Mesendoderm (in vitro differentiated cells): ENCODE data around the gene UMPS.

Source experiments
- DNase-seq: peaks from one replicate; pipeline ENCODE4 v3.0.0; 2013
- H2AK5ac ChIP-seq: 2 replicates; pipeline ENCODE4 v1.6.1; 2013; ENCODE audit warnings: low read length, inconsistent platforms
- H2BK120ac ChIP-seq: 2 replicates; pipeline ENCODE4 v1.6.1; 2013; ENCODE audit warnings: low read depth, mild to moderate bottlenecking, low read length, moderate library complexity, mixed read lengths
- H2BK15ac ChIP-seq: replicated peaks from 2 replicates; pipeline ENCODE4 v1.6.1; 2013; ENCODE audit warnings: low read depth, mild to moderate bottlenecking, moderate library complexity
- H2BK5ac ChIP-seq: 2 replicates; pipeline ENCODE4 v1.6.1; 2013; ENCODE audit warnings: low read length, inconsistent platforms
- H3K18ac ChIP-seq: 2 replicates; pipeline ENCODE4 v1.6.1; 2013; ENCODE audit warnings: mild to moderate bottlenecking, low read length, mixed read lengths
- H3K23ac ChIP-seq: one replicate; pipeline ENCODE4 v1.6.1; 2013; ENCODE audit warnings: low read length
- H3K27ac ChIP-seq: 2 replicates; pipeline ENCODE4 v1.5.1; 2013; ENCODE audit warnings: low read depth, mild to moderate bottlenecking, inconsistent platforms, low read length, moderate library complexity
- H3K27me3 ChIP-seq: 2 replicates; pipeline ENCODE4 v1.6.1; 2013; ENCODE audit warnings: low read length, control low read depth, mild to moderate bottlenecking, inconsistent platforms; ENCODE audit not compliant: insufficient read depth, poor library complexity
- H3K36me3 ChIP-seq: 2 replicates; pipeline ENCODE4 v1.6.1; 2013; ENCODE audit warnings: low read length, inconsistent platforms; ENCODE audit not compliant: control insufficient read depth, insufficient read depth
- H3K4ac ChIP-seq: one replicate; pipeline ENCODE4 v1.6.1; 2013; ENCODE audit warnings: low read depth, mild to moderate bottlenecking, low read length, moderate library complexity
- H3K4me1 ChIP-seq: 2 replicates; pipeline ENCODE4 v1.6.1; 2013; ENCODE audit warnings: low read depth, low read length, inconsistent platforms; ENCODE audit not compliant: control insufficient read depth
- H3K4me2 ChIP-seq: 2 replicates; pipeline ENCODE4 v1.6.1; 2013; ENCODE audit warnings: low read length
- H3K4me3 ChIP-seq: 2 replicates; pipeline ENCODE4 v1.5.1; 2013; ENCODE audit warnings: mild to moderate bottlenecking, low read length
- H3K56ac ChIP-seq: one replicate; pipeline ENCODE4 v1.6.1; 2013; ENCODE audit warnings: low read length
- H3K79me1 ChIP-seq: 2 replicates; pipeline ENCODE4 v1.6.1; 2013; ENCODE audit warnings: low read length, inconsistent platforms
- H3K79me2 ChIP-seq: 2 replicates; pipeline ENCODE4 v1.6.1; 2013; ENCODE audit warnings: mild to moderate bottlenecking, low read length; ENCODE audit not compliant: control insufficient read depth, insufficient read depth
- H3K9ac ChIP-seq: 2 replicates; pipeline ENCODE4 v1.6.1; 2013; ENCODE audit warnings: low read length, inconsistent platforms
- H4K5ac ChIP-seq: one replicate; pipeline ENCODE4 v1.6.1; 2013; ENCODE audit warnings: low read length
- H4K8ac ChIP-seq: one replicate; pipeline ENCODE4 v1.6.1; 2013; ENCODE audit warnings: low read depth, mild to moderate bottlenecking, control low read depth, low read length, moderate library complexity
- WGBS: extraction: QIAGEN DNeasy Blood & Tissue Kit; methylation state at CpG from one replicate; pipeline ENCODE4 v1.1.7; 2013; ENCODE audit warnings: low lambda C conversion rate, missing lambda C conversion rate; ENCODE audit not compliant: insufficient coverage; ENCODE audit errors: extremely low coverage; 5-methylcytosine and 5-hydroxymethylcytosine counted together

Gene UMPS

GRCh38 chr3:124761935-124762660, 31.8 kb downstream of the UMPS start:
- no peak overlapping the region for H4K5ac ChIP-seq
- H3K79me2 ChIP-seq, result no peaks in the 10 kb centered on the region
- H3K23ac ChIP-seq, result no peak overlapping the region
- H2BK120ac ChIP-seq, result no peak overlapping the region
- H3K18ac ChIP-seq, result no peak overlapping the region
- H2BK5ac ChIP-seq, result no peak overlapping the region
- no peaks in the 10 kb centered on the region for H3K27me3 ChIP-seq
- no peak overlapping the region for H3K27ac ChIP-seq
- no peak overlapping the region for H2BK15ac ChIP-seq
- H2AK5ac ChIP-seq, result no peak overlapping the region
- DNase-seq, result no peak
- H3K4ac ChIP-seq, result no peak overlapping the region
- H3K36me3 ChIP-seq, result peaks cover 33% of the 10 kb centered on the region
- H3K4me1 ChIP-seq, result peaks cover 23% of the 10 kb centered on the region
- H3K56ac ChIP-seq, result no peak overlapping the region
- no peak overlapping the region for H3K4me3 ChIP-seq
- no peak overlapping the region for H3K9ac ChIP-seq
- H4K8ac ChIP-seq, result no peak overlapping the region
- no peak overlapping the region for H3K4me2 ChIP-seq
- peaks cover 2% of the 10 kb centered on the region for H3K79me1 ChIP-seq
- no CpG with 5 or more reads among the region's 6 CpGs for WGBS

DNA sequence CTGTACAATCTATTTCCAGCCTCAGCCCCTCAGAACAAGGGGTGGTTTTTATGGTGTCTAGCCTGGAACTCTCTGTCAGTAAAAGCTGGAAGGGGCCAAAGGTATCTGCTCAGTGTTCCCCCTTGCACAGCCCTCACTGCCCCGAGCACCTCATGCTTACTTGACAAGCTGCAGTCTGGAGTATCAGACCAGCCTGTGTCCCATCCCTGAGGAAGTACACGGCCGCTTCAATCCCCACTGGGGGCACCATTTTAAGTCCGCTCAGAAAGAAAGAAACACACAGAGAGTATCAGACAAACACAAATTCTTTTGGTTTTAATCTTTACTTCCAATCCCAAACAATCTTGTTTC, 32.4 kb downstream of the UMPS start:
- H3K23ac ChIP-seq, result no peak overlapping the region
- H3K4me3 ChIP-seq, result no peak overlapping the region
- H3K36me3 ChIP-seq, result peaks cover 34% of the 10 kb centered on the region
- no peak overlapping the region for H3K18ac ChIP-seq
- DNase-seq, result no peak
- H2AK5ac ChIP-seq, result no peak overlapping the region
- peaks cover 2% of the 10 kb centered on the region for H3K79me1 ChIP-seq
- no peak overlapping the region for H3K4ac ChIP-seq
- no peak overlapping the region for H4K8ac ChIP-seq
- H2BK5ac ChIP-seq, result no peak overlapping the region
- H3K4me2 ChIP-seq, result no peak overlapping the region
- H3K79me2 ChIP-seq, result no peaks in the 10 kb centered on the region
- no peak overlapping the region for H2BK15ac ChIP-seq
- no peak overlapping the region for H2BK120ac ChIP-seq
- H3K27me3 ChIP-seq, result no peaks in the 10 kb centered on the region
- H3K56ac ChIP-seq, result no peak overlapping the region
- no peak overlapping the region for H3K27ac ChIP-seq
- no CpG with 5 or more reads among the region's 4 CpGs for WGBS
- no peak overlapping the region for H4K5ac ChIP-seq
- no peak overlapping the region for H3K9ac ChIP-seq
- peaks cover 23% of the 10 kb centered on the region for H3K4me1 ChIP-seq

DNA sequence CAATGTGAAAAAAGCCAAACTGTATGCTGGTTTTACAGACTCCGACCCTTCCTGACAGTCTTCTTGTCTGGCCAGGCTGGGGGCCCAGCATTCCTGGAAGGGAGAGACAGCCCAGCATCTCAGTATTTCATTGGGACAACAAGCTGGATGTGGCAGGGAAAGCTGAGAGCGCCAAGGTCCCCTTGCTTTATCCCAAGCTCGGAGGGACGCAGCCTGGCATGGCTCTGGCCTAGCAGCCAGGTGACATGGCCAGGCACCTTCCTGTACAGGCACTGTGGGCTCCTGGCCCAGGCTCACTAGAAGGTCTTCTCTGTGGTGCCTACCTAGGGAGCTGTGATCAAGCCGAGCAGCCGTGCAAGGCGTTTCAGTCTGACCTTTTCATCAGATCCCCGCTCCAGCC, 33.0 kb downstream of the UMPS start:
- Histone ChIP-seq H2BK120ac (no peak overlapping the region), H3K79me2 (no peaks in the 10 kb centered on the region), H3K27ac (no peak overlapping the region), H2AK5ac (no peak overlapping the region), H3K79me1 (peaks cover 2% of the 10 kb centered on the region), H3K56ac (no peak overlapping the region), H3K4me1 (peaks cover 21% of the 10 kb centered on the region), H3K18ac (no peak overlapping the region), H3K4ac (no peak overlapping the region), H3K4me3 (no peak overlapping the region), H3K4me2 (no peak overlapping the region), H3K36me3 (peaks cover 35% of the 10 kb centered on the region), H3K27me3 (no peaks in the 10 kb centered on the region), H2BK5ac (no peak overlapping the region), H3K23ac (no peak overlapping the region), H4K8ac (no peak overlapping the region), H2BK15ac (no peak overlapping the region), H4K5ac (no peak overlapping the region), H3K9ac (no peak overlapping the region)
- no CpG with 5 or more reads among the region's 8 CpGs for WGBS
- DNase-seq, result no peak

DNA sequence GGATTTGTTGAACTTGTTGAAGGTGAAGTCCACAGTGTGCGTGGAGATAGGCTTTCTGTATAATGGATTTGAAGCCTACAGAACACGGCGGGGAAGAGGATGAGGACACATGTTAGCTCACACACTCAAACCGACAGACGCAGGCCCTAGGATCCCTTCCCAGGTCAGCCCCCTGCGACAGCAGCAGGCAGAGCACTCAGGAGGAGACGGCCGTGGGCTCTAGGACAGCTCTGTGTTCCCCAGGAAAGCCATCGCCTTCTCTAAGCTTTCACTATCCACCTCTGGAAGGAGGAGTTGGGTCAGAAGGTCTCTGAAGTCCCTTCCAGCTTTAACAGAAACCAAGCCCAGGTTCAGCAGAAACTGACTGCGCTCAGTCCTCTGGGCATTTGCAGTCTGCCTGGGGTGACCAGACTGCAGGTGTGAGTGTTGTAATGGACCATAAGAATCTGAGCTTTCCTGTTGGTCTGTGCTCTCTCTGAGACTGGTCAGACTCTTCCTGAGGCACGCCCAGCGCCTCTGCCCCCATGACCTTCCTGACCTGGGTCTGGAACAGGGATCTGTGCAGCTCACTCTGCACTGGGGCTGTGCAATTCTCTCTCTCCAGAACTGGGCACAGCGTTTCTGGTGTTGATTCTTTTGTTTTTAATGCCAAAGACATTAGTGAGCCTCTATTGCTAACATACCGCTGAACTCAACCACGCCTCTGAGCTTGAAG, 33.5 kb downstream of the UMPS start:
- H3K4me1 ChIP-seq, result peaks cover 15% of the 10 kb centered on the region
- no peak overlapping the region for H3K4ac ChIP-seq
- no peak overlapping the region for H3K18ac ChIP-seq
- no peak overlapping the region for H2AK5ac ChIP-seq
- no peak overlapping the region for H3K56ac ChIP-seq
- no peaks in the 10 kb centered on the region for H3K27me3 ChIP-seq
- H2BK120ac ChIP-seq, result no peak overlapping the region
- H4K8ac ChIP-seq, result no peak overlapping the region
- H4K5ac ChIP-seq, result no peak overlapping the region
- peaks cover 38% of the 10 kb centered on the region for H3K36me3 ChIP-seq
- H2BK5ac ChIP-seq, result no peak overlapping the region
- H3K27ac ChIP-seq, result no peak overlapping the region
- WGBS, result no CpG with 5 or more reads among the region's 15 CpGs
- H3K79me1 ChIP-seq, result peaks cover 5% of the 10 kb centered on the region
- no peak overlapping the region for H2BK15ac ChIP-seq
- H3K4me2 ChIP-seq, result no peak overlapping the region
- H3K9ac ChIP-seq, result no peak overlapping the region
- no peaks in the 10 kb centered on the region for H3K79me2 ChIP-seq
- no peak overlapping the region for H3K4me3 ChIP-seq
- DNase-seq, result no peak
- H3K23ac ChIP-seq, result no peak overlapping the region

DNA sequence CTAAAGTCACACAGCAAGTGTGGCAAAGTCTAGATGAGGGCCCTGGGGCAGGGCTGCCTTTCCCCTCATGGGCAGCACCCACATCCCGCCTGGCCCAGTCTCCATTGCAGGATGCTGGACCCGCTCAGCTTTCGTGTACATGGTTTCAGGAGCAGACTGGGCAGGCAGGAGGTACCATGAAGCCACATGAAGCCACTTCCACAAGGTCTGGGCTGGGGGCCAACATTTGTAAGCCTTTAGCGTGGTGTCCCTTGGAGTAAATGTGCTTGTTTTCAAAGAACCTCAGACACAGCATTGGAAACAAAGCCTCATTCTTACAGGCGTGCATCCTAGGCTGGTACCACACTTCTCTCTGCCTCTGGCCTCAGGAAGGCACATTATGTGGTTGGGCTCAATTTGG, 34.5 kb downstream of the UMPS start:
- H3K4me3 ChIP-seq, result no peak overlapping the region
- H3K4me2 ChIP-seq, result no peak overlapping the region

More for the DNA sequence above, 34.5 kb downstream of the UMPS start:
- H2BK15ac ChIP-seq, result no peak overlapping the region
- H3K9ac ChIP-seq, result no peak overlapping the region
- H3K4ac ChIP-seq, result no peak overlapping the region
- no peak overlapping the region for H4K8ac ChIP-seq
- no peak overlapping the region for H3K27ac ChIP-seq
- H2BK120ac ChIP-seq, result no peak overlapping the region
- H3K23ac ChIP-seq, result no peak overlapping the region
- no peak overlapping the region for H3K56ac ChIP-seq
- peaks cover 44% of the 10 kb centered on the region for H3K36me3 ChIP-seq
- no CpG with 5 or more reads among the region's 5 CpGs for WGBS
- peaks cover 5% of the 10 kb centered on the region for H3K79me1 ChIP-seq
- no peak overlapping the region for H3K18ac ChIP-seq
- no peaks in the 10 kb centered on the region for H3K27me3 ChIP-seq
- H2AK5ac ChIP-seq, result no peak overlapping the region
- no peak overlapping the region for H2BK5ac ChIP-seq
- no peak for DNase-seq
- H3K79me2 ChIP-seq, result no peaks in the 10 kb centered on the region
- H3K4me1 ChIP-seq, result peaks cover 6% of the 10 kb centered on the region
- no peak overlapping the region for H4K5ac ChIP-seq
